ENCODE data around the gene ABCB4.

ABCB4 gene

DNA sequence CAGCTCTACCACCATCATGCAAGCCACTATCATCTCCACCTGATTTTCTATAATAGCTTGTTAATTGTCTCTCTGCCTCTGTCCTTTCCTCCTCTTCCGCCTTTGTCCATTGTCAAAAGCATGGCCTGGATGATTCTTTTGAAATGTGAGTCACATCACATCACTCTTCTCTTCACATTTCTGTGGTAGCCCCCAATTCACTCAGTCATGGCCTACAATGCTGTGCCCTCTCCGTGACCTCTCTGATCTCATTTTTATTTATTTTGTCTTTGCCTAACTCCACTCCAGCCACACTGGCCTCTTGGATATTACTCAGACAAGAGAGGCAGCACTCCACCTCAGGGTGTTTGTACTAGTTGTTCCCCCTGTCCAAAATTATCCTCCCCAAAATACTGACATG is 4.9 kb upstream of the ABCB4 start:
- TF ChIP-seq ZC3H10 (CRISPR knock-in tag; IDR thresholded peaks at IDR 0.05) (no peak), BACH2 (CRISPR knock-in tag; IDR thresholded peaks at IDR 0.05; ENCODE audit: borderline replicate concordance) (no peak), ESRRG (CRISPR knock-in tag; IDR thresholded peaks at IDR 0.05) (no peak), ARNTL (CRISPR knock-in tag; IDR thresholded peaks at IDR 0.05; ENCODE audit: borderline replicate concordance, low read depth) (no peak), TCF4 (CRISPR knock-in tag; IDR thresholded peaks at IDR 0.05; ENCODE audit: borderline replicate concordance) (no peak), RARB (CRISPR knock-in tag; IDR thresholded peaks at IDR 0.05) (no peak)
- TF ChIP-seq, protein P1, sequence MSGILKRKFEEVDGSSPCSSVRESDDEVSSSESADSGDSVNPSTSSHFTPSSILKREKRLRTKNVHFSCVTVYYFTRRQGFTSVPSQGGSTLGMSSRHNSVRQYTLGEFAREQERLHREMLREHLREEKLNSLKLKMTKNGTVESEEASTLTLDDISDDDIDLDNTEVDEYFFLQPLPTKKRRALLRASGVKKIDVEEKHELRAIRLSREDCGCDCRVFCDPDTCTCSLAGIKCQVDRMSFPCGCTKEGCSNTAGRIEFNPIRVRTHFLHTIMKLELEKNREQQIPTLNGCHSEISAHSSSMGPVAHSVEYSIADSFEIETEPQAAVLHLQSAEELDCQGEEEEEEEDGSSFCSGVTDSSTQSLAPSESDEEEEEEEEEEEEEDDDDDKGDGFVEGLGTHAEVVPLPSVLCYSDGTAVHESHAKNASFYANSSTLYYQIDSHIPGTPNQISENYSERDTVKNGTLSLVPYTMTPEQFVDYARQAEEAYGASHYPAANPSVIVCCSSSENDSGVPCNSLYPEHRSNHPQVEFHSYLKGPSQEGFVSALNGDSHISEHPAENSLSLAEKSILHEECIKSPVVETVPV (CRISPR knock-in tag; IDR thresholded peaks at IDR 0.05) = no peak
- TF ChIP-seq, protein P2, sequence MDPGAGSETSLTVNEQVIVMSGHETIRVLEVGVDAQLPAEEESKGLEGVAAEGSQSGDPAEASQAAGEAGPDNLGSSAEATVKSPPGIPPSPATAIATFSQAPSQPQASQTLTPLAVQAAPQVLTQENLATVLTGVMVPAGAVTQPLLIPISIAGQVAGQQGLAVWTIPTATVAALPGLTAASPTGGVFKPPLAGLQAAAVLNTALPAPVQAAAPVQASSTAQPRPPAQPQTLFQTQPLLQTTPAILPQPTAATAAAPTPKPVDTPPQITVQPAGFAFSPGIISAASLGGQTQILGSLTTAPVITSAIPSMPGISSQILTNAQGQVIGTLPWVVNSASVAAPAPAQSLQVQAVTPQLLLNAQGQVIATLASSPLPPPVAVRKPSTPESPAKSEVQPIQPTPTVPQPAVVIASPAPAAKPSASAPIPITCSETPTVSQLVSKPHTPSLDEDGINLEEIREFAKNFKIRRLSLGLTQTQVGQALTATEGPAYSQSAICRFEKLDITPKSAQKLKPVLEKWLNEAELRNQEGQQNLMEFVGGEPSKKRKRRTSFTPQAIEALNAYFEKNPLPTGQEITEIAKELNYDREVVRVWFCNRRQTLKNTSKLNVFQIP (CRISPR knock-in tag; IDR thresholded peaks at IDR 0.05; ENCODE audit: borderline replicate concordance, low read depth) = no peak
- TF ChIP-seq, protein P3, sequence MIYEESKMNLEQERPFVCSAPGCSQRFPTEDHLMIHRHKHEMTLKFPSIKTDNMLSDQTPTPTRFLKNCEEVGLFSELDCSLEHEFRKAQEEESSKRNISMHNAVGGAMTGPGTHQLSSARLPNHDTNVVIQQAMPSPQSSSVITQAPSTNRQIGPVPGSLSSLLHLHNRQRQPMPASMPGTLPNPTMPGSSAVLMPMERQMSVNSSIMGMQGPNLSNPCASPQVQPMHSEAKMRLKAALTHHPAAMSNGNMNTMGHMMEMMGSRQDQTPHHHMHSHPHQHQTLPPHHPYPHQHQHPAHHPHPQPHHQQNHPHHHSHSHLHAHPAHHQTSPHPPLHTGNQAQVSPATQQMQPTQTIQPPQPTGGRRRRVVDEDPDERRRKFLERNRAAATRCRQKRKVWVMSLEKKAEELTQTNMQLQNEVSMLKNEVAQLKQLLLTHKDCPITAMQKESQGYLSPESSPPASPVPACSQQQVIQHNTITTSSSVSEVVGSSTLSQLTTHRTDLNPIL (CRISPR knock-in tag; IDR thresholded peaks at IDR 0.05; ENCODE audit: low read depth) = no peak
- ATAC-seq = no peak

DNA sequence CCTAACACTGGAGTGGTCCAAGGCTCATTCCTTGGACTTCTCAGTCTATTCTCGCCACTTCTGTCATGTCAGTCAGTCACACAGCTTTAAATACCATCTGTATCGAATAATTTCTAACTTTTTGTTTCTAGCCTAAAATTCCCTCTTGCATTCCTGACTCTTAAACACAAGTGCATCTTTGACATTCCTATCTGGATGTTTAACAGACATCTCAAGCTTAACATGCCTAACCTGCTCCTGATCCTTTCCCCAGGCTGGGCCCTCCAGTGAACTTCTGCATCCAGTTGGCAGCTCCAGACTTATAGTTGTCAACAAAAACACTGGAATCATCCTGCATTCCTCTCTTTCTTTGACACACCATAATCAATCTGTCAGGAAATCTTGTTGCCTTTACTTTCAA is 4.5 kb upstream of the ABCB4 start:
- no peak for ATAC-seq

More for the DNA sequence above, 4.5 kb upstream of the ABCB4 start:
- TF ChIP-seq OSR1 (CRISPR knock-in tag; IDR thresholded peaks at IDR 0.05) (no peak), PPARA (CRISPR knock-in tag; IDR thresholded peaks at IDR 0.05; ENCODE audit: borderline replicate concordance) (no peak), GLIS3 (CRISPR knock-in tag; IDR thresholded peaks at IDR 0.05) (no peak), ZFP3 (CRISPR knock-in tag; IDR thresholded peaks at IDR 0.05) (no peak), TCF4 (CRISPR knock-in tag; IDR thresholded peaks at IDR 0.05; ENCODE audit: borderline replicate concordance) (no peak), ZNF70 (CRISPR knock-in tag; IDR thresholded peaks at IDR 0.05) (no peak), ZFP30 (CRISPR knock-in tag; IDR thresholded peaks at IDR 0.05) (no peak), TOX (CRISPR knock-in tag; IDR thresholded peaks at IDR 0.05; ENCODE audit: borderline replicate concordance) (no peak), PATZ1 (CRISPR knock-in tag; IDR thresholded peaks at IDR 0.05; ENCODE audit: borderline replicate concordance) (no peak), ZNF565 (CRISPR knock-in tag; conservative IDR thresholded peaks at IDR 0.05; ENCODE audit: low read depth) (no peak), ZNF8 (CRISPR knock-in tag; IDR thresholded peaks at IDR 0.05) (no peak), ISL1 (CRISPR knock-in tag; IDR thresholded peaks at IDR 0.05) (no peak), RARB (CRISPR knock-in tag; IDR thresholded peaks at IDR 0.05) (no peak), BACH2 (CRISPR knock-in tag; IDR thresholded peaks at IDR 0.05; ENCODE audit: borderline replicate concordance) (no peak), ARNTL (CRISPR knock-in tag; IDR thresholded peaks at IDR 0.05; ENCODE audit: borderline replicate concordance, low read depth) (no peak), CSDC2 (CRISPR knock-in tag; IDR thresholded peaks at IDR 0.05) (no peak)
- TF ChIP-seq, protein P3 (CRISPR knock-in tag; IDR thresholded peaks at IDR 0.05; ENCODE audit: low read depth) = no peak
- TF ChIP-seq, protein P1 (CRISPR knock-in tag; IDR thresholded peaks at IDR 0.05) = no peak
- TF ChIP-seq, protein P2 (CRISPR knock-in tag; IDR thresholded peaks at IDR 0.05; ENCODE audit: borderline replicate concordance, low read depth) = no peak
- TF ChIP-seq, protein P4, sequence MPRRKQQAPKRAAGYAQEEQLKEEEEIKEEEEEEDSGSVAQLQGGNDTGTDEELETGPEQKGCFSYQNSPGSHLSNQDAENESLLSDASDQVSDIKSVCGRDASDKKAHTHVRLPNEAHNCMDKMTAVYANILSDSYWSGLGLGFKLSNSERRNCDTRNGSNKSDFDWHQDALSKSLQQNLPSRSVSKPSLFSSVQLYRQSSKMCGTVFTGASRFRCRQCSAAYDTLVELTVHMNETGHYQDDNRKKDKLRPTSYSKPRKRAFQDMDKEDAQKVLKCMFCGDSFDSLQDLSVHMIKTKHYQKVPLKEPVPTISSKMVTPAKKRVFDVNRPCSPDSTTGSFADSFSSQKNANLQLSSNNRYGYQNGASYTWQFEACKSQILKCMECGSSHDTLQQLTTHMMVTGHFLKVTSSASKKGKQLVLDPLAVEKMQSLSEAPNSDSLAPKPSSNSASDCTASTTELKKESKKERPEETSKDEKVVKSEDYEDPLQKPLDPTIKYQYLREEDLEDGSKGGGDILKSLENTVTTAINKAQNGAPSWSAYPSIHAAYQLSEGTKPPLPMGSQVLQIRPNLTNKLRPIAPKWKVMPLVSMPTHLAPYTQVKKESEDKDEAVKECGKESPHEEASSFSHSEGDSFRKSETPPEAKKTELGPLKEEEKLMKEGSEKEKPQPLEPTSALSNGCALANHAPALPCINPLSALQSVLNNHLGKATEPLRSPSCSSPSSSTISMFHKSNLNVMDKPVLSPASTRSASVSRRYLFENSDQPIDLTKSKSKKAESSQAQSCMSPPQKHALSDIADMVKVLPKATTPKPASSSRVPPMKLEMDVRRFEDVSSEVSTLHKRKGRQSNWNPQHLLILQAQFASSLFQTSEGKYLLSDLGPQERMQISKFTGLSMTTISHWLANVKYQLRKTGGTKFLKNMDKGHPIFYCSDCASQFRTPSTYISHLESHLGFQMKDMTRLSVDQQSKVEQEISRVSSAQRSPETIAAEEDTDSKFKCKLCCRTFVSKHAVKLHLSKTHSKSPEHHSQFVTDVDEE (CRISPR knock-in tag; IDR thresholded peaks at IDR 0.05) = no peak
